K562 (cell line): ENCODE results near the gene RGS14. TPM values are rescaled to one million over a fixed set of nuclear protein-coding genes. Genes with fewer than 3 reads are reported as not detected.

ENCODE experiments used
- BDP1 ChIP-seq: IDR thresholded peaks from 3 replicates; pipeline ENCODE4 v1.6.1; 2011; ENCODE audit not compliant: insufficient read length, insufficient read depth
- CTCFL ChIP-seq: IDR thresholded peaks from 2 replicates; pipeline ENCODE4 v1.6.1; 2011; ENCODE audit warnings: borderline replicate concordance, low read depth, mild to moderate bottlenecking, moderate library complexity, low read length; ENCODE audit not compliant: insufficient read depth, poor library complexity, severe bottlenecking
- GMEB1 ChIP-seq: fragments of 250-450 bp; sonication (Bioruptor Pico); IDR thresholded peaks from 2 replicates; pipeline ENCODE4 v1.4.0; 2020; ENCODE audit warnings: mild to moderate bottlenecking
- IRF2 ChIP-seq: sonication (generic); formaldehyde crosslinking; IDR thresholded peaks from 2 replicates; pipeline ENCODE4 v1.8.1; 2022; ENCODE audit warnings: mild to moderate bottlenecking, missing genetic modification reagents
- MBD1 ChIP-seq: fragments of 250-450 bp; sonication (Bioruptor Pico); IDR thresholded peaks from 2 replicates; pipeline ENCODE4 v1.8.0; 2022; ENCODE audit warnings: inconsistent platforms
- MEF2A ChIP-seq: IDR thresholded peaks from 2 replicates; pipeline ENCODE4 v1.6.1; 2011; ENCODE audit warnings: low read depth, mild to moderate bottlenecking, low read length, moderate library complexity; ENCODE audit not compliant: control insufficient read depth
- MGA ChIP-seq: fragments of 450-650 bp; IDR thresholded peaks from 2 replicates; pipeline ENCODE4 v1.6.1; 2016; ENCODE audit warnings: mild to moderate bottlenecking, moderate library complexity
- SMARCE1 ChIP-seq: fragments of 450-650 bp; IDR thresholded peaks from 2 replicates; pipeline ENCODE4 v1.7.1; 2016; ENCODE audit warnings: mild to moderate bottlenecking
- polyA plus RNA-seq, 8 experiments: library from polyadenylated mRNA; depleted of rRNA in 4 of 8; stranded (reverse) in 5 of 8; unstranded in 3 of 8; fragments of >200 nt; fragmentation: Nextera tagmentation in 2 of 8; fragmentation: Illumina TruSeq in 1 of 8; extraction: Ambion mirVana in 2 of 8; extraction: Trizol in 1 of 8; gene quantifications; 2 replicates each; pipeline versions ENCODE4 v1.2.1 to v1.2.3, GENCODE V29; 2011 to 2014; ENCODE audit warnings: inconsistent platforms in 1 of 8, missing spikeins in 1 of 8
- total RNA-seq, 7 experiments: library from RNA; depleted of rRNA in 6 of 7; stranded (reverse); fragments of >200 nt in 6 of 7; fragmentation: Illumina TruSeq in 2 of 7; extraction: Trizol in 2 of 7; gene quantifications; 2 replicates each; pipeline versions ENCODE4 v1.2.1 to v1.2.3, GENCODE V29; 2011 to 2021; ENCODE audit warnings: low replicate concordance in 1 of 7

The RGS14 gene
- total and polyA plus RNA-seq, 9 of the 15 experiments (the other 6 are each of a cell fraction or from before 2014, with no cell fraction given): 0.28 to 75.9 (median 34.5) TPM

- TF ChIP-seq CTCFL (no peak), MBD1 (CRISPR knock-in tag) (no peak), SMARCE1 (no peak), BDP1 (no peak), MEF2A (no peak), IRF2 (no peak), MGA (no peak), GMEB1 (CRISPR knock-in tag) (no peak)
Observed at GRCh38 chr5:177357459-177358351, at the start of gene RGS14 (continued).
